GM21381 (cell line): ENCODE results near the gene NPSR1.
"Not testable (repeated sequence)": the region's sequence is repeated elsewhere in the genome, so short reads cannot be mapped to it uniquely, and the experiment has no call there.

Source experiments
- ATAC-seq: cut with Tn5 transposase; IDR thresholded peaks from one replicate; pipeline ENCODE4 v1.9.1; 2021; ENCODE audit warnings: mild to moderate bottlenecking, moderate library complexity; ENCODE audit not compliant: unreplicated experiment

The NPSR1 gene

GRCh38 chr7:34866222-34866621 is 208.2 kb downstream of the NPSR1 start:
- not testable (repeated sequence) for ATAC-seq

- ATAC-seq, result not testable (repeated sequence)
Measured at GRCh38 chr7:34867341-34867740, 209.3 kb downstream of the NPSR1 start.

GRCh38 chr7:34868602-34869001 is 210.6 kb downstream of the NPSR1 start:
- not testable (repeated sequence) for ATAC-seq

- ATAC-seq, result no peak
Measured at GRCh38 chr7:34869057-34869456, 211.0 kb downstream of the NPSR1 start.

- not testable (repeated sequence) for ATAC-seq
Measured at GRCh38 chr7:34870041-34870440, 212.0 kb downstream of the NPSR1 start.

- ATAC-seq, result not testable (repeated sequence)
Measured at GRCh38 chr7:34874329-34874728, 216.3 kb downstream of the NPSR1 start.

- ATAC-seq, result no peak
Measured at GRCh38 chr7:34875481-34875880, 217.5 kb downstream of the NPSR1 start.

- not testable (repeated sequence) for ATAC-seq
Measured at GRCh38 chr7:34878944-34879735, 221.1 kb downstream of the NPSR1 start.

GRCh38 chr7:34879871-34880270 is 221.9 kb downstream of the NPSR1 start:
- no peak for ATAC-seq

GRCh38 chr7:34883855-34884254 is 225.8 kb downstream of the NPSR1 start:
- ATAC-seq, result not testable (repeated sequence)

- ATAC-seq, result no peak
Measured at GRCh38 chr7:34886856-34887255, 228.8 kb downstream of the NPSR1 start.

- no peak for ATAC-seq
Measured at GRCh38 chr7:34889951-34890350, 231.9 kb downstream of the NPSR1 start.

GRCh38 chr7:34895202-34895601 is 237.2 kb downstream of the NPSR1 start:
- no peak for ATAC-seq
